HG02852 (cell line): ENCODE results near the gene CCDC81.
"Not testable (repeated sequence)": the region's sequence is repeated elsewhere in the genome, so short reads cannot be mapped to it uniquely, and the experiment has no call there.

Source experiments
- ATAC-seq: cut with Tn5 transposase; IDR thresholded peaks from one replicate; pipeline ENCODE4 v1.9.1; 2021; ENCODE audit warnings: mild to moderate bottlenecking, moderate library complexity; ENCODE audit not compliant: unreplicated experiment

The CCDC81 gene

GRCh38 chr11:86386746-86387145 is 12.1 kb downstream of the CCDC81 start:
- no peak for ATAC-seq

GRCh38 chr11:86388198-86388597 is 13.5 kb downstream of the CCDC81 start:
- ATAC-seq = no peak

GRCh38 chr11:86390487-86390886 is 15.8 kb downstream of the CCDC81 start:
- ATAC-seq = no peak

GRCh38 chr11:86395061-86395551 is 20.4 kb downstream of the CCDC81 start:
- no peak for ATAC-seq

GRCh38 chr11:86396396-86396795 is 21.7 kb downstream of the CCDC81 start:
- ATAC-seq = no peak

- no peak for ATAC-seq
Measured at GRCh38 chr11:86397351-86397750, 22.7 kb downstream of the CCDC81 start.

- ATAC-seq = no peak
Measured at GRCh38 chr11:86398106-86398505, 23.4 kb downstream of the CCDC81 start.

GRCh38 chr11:86403458-86403857 is 28.8 kb downstream of the CCDC81 start:
- no peak for ATAC-seq

GRCh38 chr11:86408845-86409244 is 34.2 kb downstream of the CCDC81 start:
- no peak for ATAC-seq

GRCh38 chr11:86414032-86414431 is 39.3 kb downstream of the CCDC81 start:
- ATAC-seq = no peak

GRCh38 chr11:86415026-86415425 is 40.3 kb downstream of the CCDC81 start:
- no peak for ATAC-seq

GRCh38 chr11:86416494-86416893 is 41.8 kb downstream of the CCDC81 start:
- ATAC-seq = no peak

GRCh38 chr11:86416951-86417350 is 42.3 kb downstream of the CCDC81 start:
- not testable (repeated sequence) for ATAC-seq

- ATAC-seq = no peak
Measured at GRCh38 chr11:86418106-86418505, 43.4 kb downstream of the CCDC81 start.

- no peak for ATAC-seq
Measured at GRCh38 chr11:86418513-86418912, 43.8 kb downstream of the CCDC81 start.

GRCh38 chr11:86418917-86419316 is 44.2 kb downstream of the CCDC81 start:
- ATAC-seq = no peak

GRCh38 chr11:86421946-86422345 is 47.3 kb downstream of the CCDC81 start:
- no peak for ATAC-seq

- no peak for ATAC-seq
Measured at GRCh38 chr11:86422371-86422770, 47.7 kb downstream of the CCDC81 start.

GRCh38 chr11:86423488-86423887 is 48.8 kb downstream of the CCDC81 start:
- not testable (repeated sequence) for ATAC-seq

- ATAC-seq = no peak
Measured at GRCh38 chr11:86427441-86427840, 52.8 kb downstream of the CCDC81 start.

- ATAC-seq = peak; percentile 55
Measured at GRCh38 chr11:86431258-86431657, 56.6 kb downstream of the CCDC81 start.

- not testable (repeated sequence) for ATAC-seq
Measured at GRCh38 chr11:86433361-86434095, 58.8 kb downstream of the CCDC81 start.

GRCh38 chr11:86435711-86436110 is 61.0 kb downstream of the CCDC81 start:
- ATAC-seq = no peak
